ENCODE data around the gene ABR. TPM values are rescaled to one million over a fixed set of nuclear protein-coding genes. Genes with fewer than 3 reads are reported as not detected.
A peak's percentile ranks its signal among the peaks of the same experiment; 100 is the strongest.

ABR gene
- total and polyA plus RNA-seq, 2 of the 13 experiments (the other 11 are each of a cell fraction or from before 2014, with no cell fraction given) = 12.4 to 40.4 TPM

GRCh38 chr17:1009229-1010085 lies 170.3 kb downstream of the ABR start (continued):
- TF ChIP-seq ZBTB44 (CRISPR knock-in tag; IDR thresholded peaks at IDR 0.05) (no peak), KLF15 (CRISPR knock-in tag; IDR thresholded peaks at IDR 0.05; ENCODE audit: borderline replicate concordance) (no peak), PHF5A (CRISPR knock-in tag; IDR thresholded peaks at IDR 0.05; ENCODE audit: low read depth, unreplicated experiment) (no peak), ESRRA (CRISPR knock-in tag; IDR thresholded peaks at IDR 0.05; ENCODE audit: low read depth) (no peak), CHD4 (IDR thresholded peaks at IDR 0.05; ENCODE audit: borderline replicate concordance, low read length) (no peak), SMAD1 (CRISPR knock-in tag; IDR thresholded peaks at IDR 0.05; ENCODE audit: borderline replicate concordance, low read depth) (no peak)

- Histone ChIP-seq H3K79me2 (ENCODE audit: insufficient read depth, low read length) (no peaks in the 10 kb centered on the region), H3K4me1 (ENCODE audit: insufficient read depth, low read length) (peaks cover 6% of the 10 kb centered on the region; the same call in 1 of the 2 replicates), H3K4me3 (replicated peaks in 1 of 3; ENCODE audit: insufficient read depth in 1 of 3, low read depth in 2 of 3, low read length in 3 of 3) (no peak overlapping the region), H3K36me3 (replicated peaks in 1 of 2; ENCODE audit: control insufficient read depth in 1 of 2, insufficient read depth in 2 of 2, low read length in 2 of 2) (peaks cover 0 to 2% of the 10 kb centered on the region in 2 experiments; a peak in 3 of 5 replicates), H3K9me3 (ENCODE audit: low read length) (no peaks in the 10 kb centered on the region), H3K9ac (ENCODE audit: insufficient read depth, low read depth, low read length) (no peak overlapping the region), H4K20me1 (ENCODE audit: insufficient read depth, low read length) (no peaks in the 10 kb centered on the region), H3K4me2 (ENCODE audit: low read depth, low read length) (no peak overlapping the region), H2AFZ (ENCODE audit: low read length) (no peak overlapping the region), H3K27me3 (ENCODE audit: control insufficient read depth in 1 of 2, insufficient read depth in 2 of 2, low read length in 2 of 2) (no peaks in the 10 kb centered on the region), H3K27ac (ENCODE audit: extremely low read length, insufficient read depth, low read length) (no peak overlapping the region)
- in situ Hi-C loops (cut with HindIII; ENCODE audit: extremely low pct_ligation_motif_present, low pct_unique_long_range_greater_than_20kb) = no loop called here
- WGBS (ENCODE audit: low lambda C conversion rate) = 94% methylated on average over 21 of the region's 21 CpGs
- no TSS peak for BruUV-seq (replicated peaks)
- intact Hi-C loops (cut with micrococcal nuclease; ENCODE audit: unreplicated experiment) = no loop called here
- ChIA-PET POLR2A (no interaction called here), CTCF (ENCODE audit: low intra/inter-chr PET ratio, low total read pairs) (no interaction called here)
- DNase-seq (ENCODE audit: low spot score) = no peak
- ATAC-seq = no peak
- peak; percentile 20 for TF ChIP-seq AGO2 (optimal IDR thresholded peaks at IDR 0.05; ENCODE audit: low read depth, low read length)
- TF ChIP-seq ARID4A (CRISPR knock-in tag; IDR thresholded peaks at IDR 0.05; ENCODE audit: borderline replicate concordance) = no peak
- no peak for TF ChIP-seq DBP (CRISPR knock-in tag; IDR thresholded peaks at IDR 0.05; ENCODE audit: not compliant biosample characterization)
- no peak for TF ChIP-seq ZNF138 (CRISPR knock-in tag; IDR thresholded peaks at IDR 0.05; ENCODE audit: low read depth)
- FAIRE-seq = no peak
These were observed 171.6 kb downstream of the ABR start for GRCh38 chr17:1008008-1008761.
